Measurements from ENCODE around the gene ZNF536.
"Not testable (repeated sequence)": the region's sequence is repeated elsewhere in the genome, so short reads cannot be mapped to it uniquely, and the experiment has no call there.

ZNF536 gene

DNA sequence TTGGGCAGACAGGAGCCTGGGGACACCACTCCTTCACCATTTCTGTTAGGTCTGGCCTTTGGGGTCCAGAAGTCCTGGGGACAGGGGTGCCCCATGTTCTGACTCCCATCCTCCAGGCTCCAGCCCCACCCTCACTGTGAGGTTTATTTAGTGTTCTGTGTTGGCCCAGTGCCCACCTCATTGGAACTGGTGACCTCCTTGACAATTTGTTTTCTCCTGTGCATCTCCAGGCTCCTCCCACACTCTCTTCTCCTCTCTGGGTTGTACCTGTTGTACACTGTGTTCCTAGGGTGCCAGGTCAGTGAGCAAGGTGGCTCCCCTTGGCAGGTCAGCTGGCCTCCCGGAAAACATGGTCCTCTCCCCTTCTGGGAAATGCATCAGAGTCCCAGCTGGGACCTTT, 110.8 kb downstream of the ZNF536 start:
- no peak for DNase-seq (ENCODE audit: low read depth in 3 of 3)

DNA sequence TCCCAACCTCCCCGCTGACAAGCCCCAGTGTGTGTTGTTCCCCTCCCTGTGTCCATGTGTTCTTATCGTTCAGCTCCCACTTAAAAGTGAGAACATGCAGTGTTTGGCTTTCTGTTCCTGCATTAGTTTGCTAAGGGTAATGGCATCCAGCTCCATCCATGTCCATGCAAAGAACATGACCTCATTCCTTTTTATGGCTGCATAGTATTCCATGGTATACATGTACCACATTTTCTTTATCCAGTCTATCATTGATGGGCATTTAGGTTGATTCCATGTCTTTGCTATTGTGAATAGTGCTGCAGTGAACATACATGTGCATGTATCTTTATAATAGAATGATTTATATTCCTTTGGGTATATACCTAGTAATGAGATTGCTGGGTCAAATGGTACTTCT, 114.1 kb downstream of the ZNF536 start:
- DNase-seq (ENCODE audit: low read depth in 3 of 3): not testable (repeated sequence)

- no peak for DNase-seq (ENCODE audit: low read depth in 3 of 3)
Observed at GRCh38 chr19:30487178-30487577, 115.0 kb downstream of the ZNF536 start.

- no peak for DNase-seq (ENCODE audit: low read depth in 3 of 3)
Observed at GRCh38 chr19:30488191-30488590, 116.0 kb downstream of the ZNF536 start.

GRCh38 chr19:30490760-30491159, 118.6 kb downstream of the ZNF536 start:
- DNase-seq (ENCODE audit: low read depth in 3 of 3): no peak

- no peak for DNase-seq (ENCODE audit: low read depth in 3 of 3)
Observed at GRCh38 chr19:30492586-30493270, 120.5 kb downstream of the ZNF536 start.

GRCh38 chr19:30497034-30497433, 124.8 kb downstream of the ZNF536 start:
- DNase-seq (ENCODE audit: low read depth in 3 of 3): no peak

GRCh38 chr19:30498085-30498484, 125.9 kb downstream of the ZNF536 start:
- not testable (repeated sequence) for DNase-seq (ENCODE audit: low read depth in 3 of 3)

DNA sequence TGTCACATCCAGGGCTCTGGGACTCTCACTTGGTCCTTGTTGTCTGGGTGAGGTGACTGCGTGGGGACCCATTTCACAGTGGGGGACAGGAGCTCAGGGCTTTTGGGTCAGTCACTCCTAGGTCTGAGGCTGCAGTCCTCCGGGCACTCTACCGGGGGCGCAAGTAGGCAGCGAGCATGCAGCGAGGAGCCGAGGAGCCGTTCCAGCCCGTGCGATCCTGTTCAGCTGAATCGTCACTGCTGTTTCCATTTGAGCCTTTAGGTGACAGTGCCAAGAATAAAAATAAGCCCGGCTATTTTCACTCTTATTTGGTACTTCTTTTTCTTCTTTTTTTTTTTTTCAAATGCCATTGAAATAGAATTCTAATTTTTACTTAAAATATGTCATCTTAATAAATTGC, 126.5 kb downstream of the ZNF536 start:
- no peak for DNase-seq (ENCODE audit: low read depth in 3 of 3)

- DNase-seq (ENCODE audit: low read depth in 3 of 3): no peak
Observed at GRCh38 chr19:30504272-30504671, 132.1 kb downstream of the ZNF536 start.

GRCh38 chr19:30512176-30513081, 140.2 kb downstream of the ZNF536 start:
- DNase-seq (ENCODE audit: low read depth in 3 of 3): no peak

DNA sequence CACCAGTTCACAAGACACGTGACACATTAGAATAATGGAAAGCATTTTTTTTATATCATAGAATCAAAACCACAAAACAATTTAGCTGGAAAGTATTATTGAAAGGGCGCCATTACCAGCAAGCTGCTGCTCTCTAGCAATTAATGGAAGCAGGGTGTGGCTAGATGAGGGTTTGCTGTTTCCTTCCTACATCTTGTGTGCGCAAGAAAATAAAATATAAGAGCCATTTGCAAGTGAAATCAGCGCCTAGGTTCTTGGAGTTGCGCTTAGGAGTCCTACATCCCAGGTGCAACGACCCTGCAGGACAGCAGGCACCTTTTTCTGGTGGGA, 140.9 kb downstream of the ZNF536 start:
- no peak for DNase-seq (ENCODE audit: low read depth in 3 of 3)

DNA sequence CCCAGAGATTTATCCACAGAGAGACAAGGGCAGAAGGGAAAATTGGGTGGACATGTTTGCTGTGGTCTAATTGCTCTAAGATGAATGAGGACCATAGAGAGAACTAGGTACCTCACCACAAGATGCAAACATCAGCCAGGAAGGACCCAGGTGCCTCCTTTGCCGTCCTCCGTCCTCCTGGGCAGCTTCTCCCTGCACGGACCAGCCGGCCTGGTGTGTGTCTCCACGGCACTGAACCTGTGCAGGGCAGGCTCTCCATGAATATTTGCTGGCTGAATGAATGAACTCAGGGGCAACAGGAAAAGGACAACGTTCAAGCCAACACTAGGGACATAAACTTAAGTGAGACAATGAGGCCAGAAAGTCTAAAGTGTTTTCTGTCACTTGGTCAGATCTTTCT, 143.9 kb downstream of the ZNF536 start:
- no peak for DNase-seq (ENCODE audit: low read depth in 3 of 3)

GRCh38 chr19:30516531-30516930, 144.3 kb downstream of the ZNF536 start:
- no peak for DNase-seq (ENCODE audit: low read depth in 3 of 3)

DNA sequence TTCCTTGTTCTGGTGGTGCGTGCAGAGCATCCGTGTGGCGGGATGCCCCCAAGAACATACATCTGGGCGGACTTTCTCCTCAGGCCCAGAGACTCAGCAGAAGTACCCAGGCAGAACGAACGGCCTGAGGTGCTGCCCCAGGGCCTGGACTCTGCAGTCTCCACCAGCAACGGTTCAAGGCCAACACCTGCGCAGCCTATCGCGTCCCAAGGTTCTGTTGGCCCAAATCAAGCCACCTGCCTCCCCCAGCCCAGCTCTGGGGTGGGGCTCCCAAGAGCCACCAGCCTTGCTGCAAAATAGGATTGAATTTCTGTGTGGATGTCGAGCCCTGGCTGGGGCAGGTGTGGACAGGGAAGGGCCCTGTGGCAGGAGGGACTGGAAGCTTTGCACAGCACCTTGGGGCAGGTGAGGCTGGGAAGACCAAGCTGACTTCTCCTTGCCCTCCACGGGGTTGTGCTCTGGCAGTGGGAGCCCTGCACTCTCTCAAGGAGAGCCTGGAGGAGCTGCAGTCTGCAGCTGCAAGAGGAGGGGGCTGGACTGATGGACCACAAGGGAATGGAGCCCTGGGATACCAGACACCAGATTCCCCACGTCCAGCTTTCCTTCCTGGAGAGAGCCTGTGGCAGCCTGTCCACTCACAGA, 146.9 kb downstream of the ZNF536 start:
- DNase-seq (ENCODE audit: low read depth in 3 of 3): no peak

GRCh38 chr19:30519607-30520205, 147.5 kb downstream of the ZNF536 start:
- no peak for DNase-seq (ENCODE audit: low read depth in 3 of 3)

DNA sequence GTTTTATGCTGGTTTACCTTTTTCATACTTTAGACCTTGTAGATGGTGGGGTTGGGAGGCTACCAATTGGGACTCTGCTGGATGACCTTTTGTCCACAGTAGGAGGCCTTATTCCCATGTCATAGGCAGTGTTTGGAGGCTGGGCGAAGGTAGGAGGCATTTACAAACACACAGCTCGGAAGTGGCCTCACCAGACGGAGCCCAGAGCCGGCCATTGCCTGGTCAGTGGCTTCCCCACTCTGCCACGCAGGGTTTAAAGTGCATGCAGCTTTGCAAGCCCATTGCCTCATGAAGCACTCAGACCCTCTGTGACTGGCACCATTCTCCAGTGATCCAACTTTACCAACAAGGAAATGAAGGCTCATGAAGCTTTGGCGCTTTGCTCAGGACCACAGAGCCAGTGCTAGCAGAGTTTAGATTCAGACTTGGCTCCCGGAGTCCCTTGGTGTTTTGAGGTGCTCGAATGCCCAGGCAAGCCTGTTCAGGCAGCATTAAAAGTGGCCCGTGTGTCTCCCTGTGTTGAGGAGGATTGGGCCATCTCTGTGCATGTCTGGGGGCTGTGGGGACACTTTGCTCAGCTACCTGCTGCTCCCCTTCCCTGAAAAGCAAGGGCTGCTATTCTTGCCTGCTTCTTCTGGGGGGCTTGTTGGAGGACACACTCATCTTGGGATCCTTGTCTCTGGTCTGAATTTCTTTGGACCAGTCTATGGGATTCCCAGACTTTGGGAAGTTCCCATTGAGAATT, 148.7 kb downstream of the ZNF536 start:
- no peak for DNase-seq (ENCODE audit: low read depth in 3 of 3)

GRCh38 chr19:30521937-30522336, 149.8 kb downstream of the ZNF536 start:
- DNase-seq (ENCODE audit: low read depth in 3 of 3): no peak

DNA sequence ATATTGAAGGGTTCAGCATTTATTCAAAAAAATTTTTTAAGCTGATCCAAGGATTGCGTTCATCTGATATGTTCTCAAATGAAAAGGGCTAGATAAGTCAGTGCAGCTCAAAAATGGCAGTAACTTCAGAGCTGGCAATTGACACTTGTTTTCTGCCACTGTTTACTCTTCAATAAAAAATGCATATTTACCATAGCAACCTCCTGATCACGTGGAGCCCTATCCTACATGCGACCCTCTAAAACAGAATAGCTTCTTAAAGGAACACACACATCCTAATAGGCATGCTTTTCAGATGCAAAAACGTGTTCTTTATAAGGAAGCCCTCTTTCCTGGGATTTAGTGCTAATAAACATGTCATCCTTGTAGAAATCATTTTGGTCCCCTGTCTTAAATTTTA, 150.2 kb downstream of the ZNF536 start:
- DNase-seq (ENCODE audit: low read depth in 3 of 3): no peak

GRCh38 chr19:30523791-30524190, 151.6 kb downstream of the ZNF536 start:
- no peak for DNase-seq (ENCODE audit: low read depth in 3 of 3)

DNA sequence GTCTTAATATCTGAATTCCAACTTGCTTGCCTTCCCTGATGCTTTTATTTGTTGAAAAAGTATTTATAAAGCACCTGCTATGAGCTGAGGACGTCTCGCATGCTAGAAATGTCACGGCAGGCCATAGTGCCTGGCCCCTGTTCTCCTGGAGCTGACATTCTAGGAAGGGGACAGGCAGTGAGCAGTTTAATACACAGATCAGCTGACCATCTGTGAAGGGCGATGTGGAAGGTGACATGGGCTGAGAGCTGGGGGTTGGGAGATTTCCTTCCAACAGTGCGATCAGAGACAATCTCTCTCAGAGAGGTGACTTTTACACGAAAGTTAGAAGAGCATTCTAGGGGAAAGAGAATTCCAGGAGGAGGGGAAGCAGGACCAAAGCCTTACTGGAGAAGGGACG, 153.2 kb downstream of the ZNF536 start:
- DNase-seq (ENCODE audit: low read depth in 3 of 3): no peak

DNA sequence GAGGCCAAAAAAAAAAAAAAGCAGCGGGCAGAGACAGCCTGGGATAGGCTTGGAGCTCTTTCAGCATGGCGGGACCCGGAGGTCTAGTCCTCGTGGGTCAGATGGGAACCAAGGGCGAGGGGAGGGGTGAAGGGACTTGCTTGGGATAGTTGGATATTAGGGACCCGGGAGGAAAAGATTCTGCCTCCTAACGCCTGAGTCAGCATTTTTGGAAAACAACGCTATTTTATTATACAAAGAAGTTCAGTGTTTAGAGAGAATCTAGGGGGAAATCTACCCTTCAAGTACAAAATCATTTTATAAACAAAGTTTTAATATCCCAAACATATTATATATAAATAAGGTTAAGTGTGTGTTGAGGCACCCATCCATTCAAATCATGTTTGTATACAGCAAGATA, 156.7 kb downstream of the ZNF536 start:
- no peak for DNase-seq (ENCODE audit: low read depth in 3 of 3)
